GM10847 (cell line): ENCODE data around the gene CD300LB.

Experiments used
- POLR2A ChIP-seq: IDR thresholded peaks from 2 replicates; pipeline ENCODE4 v1.6.1; 2011; ENCODE audit not compliant: insufficient read length; ENCODE audit errors: extremely low read depth

The CD300LB gene

DNA sequence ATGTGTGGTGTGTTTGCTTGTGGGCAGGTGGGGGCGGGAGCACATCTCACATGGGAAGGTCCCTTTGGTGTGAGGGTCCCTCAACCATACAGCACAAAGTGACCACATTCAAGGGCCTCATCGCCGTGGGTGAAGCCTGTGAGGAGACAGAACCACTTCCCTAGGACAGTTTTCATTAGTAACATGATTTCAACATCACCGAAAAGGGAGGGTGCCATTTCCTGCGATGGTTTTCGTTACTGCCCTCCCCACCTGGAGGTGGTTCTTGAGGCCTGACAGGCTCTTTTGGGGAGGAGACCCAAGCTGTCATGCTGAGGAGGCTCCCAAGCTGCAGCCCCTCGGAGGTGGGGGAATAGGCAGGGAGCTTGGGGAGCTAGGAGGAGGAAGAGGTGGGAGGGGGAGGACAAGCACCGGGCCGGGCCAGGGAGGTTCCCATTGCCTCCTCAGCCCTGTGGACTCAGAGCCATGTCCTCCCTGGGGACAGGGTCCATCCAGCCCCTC, 9.5 kb downstream of the CD300LB start:
- TF ChIP-seq POLR2A, result no peak

DNA sequence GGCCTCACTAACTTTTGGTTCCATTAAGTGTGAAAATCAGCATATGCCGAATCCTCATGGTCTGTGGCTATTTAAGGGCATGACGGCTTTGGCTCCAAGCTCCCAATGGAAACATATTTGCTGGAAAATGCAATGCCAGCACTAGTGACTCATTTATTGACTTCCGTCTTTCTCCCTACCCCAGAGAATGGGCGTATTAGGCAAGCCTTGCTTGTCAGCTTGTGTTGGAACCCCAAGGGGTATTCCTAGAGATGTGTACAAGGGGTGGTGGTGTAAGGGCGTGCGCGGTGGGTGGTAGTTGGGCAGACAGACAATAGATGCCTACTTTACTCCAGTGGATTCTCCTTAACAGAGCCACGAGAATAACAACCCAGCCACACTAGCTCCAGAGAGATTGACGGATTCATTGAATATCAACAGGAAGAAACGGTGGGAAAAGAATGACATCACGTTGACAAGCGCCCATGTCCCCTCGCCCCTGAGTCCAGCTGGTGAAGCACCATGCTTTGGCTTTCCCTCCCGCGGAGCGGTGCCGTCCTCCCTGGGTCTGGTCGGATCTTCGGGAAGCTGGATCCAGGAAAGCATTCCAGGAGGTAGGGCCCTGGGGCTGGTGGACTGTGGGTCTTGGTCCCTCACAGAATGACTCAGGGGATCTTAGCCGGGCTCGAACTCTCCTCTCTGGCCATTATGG, 10.3 kb downstream of the CD300LB start:
- no peak for TF ChIP-seq POLR2A

- no peak for TF ChIP-seq POLR2A
These were observed 11.2 kb downstream of the CD300LB start for GRCh38 chr17:74520016-74520434.

- TF ChIP-seq POLR2A, result no peak
These were observed 14.5 kb downstream of the CD300LB start for GRCh38 chr17:74516561-74517328.

DNA sequence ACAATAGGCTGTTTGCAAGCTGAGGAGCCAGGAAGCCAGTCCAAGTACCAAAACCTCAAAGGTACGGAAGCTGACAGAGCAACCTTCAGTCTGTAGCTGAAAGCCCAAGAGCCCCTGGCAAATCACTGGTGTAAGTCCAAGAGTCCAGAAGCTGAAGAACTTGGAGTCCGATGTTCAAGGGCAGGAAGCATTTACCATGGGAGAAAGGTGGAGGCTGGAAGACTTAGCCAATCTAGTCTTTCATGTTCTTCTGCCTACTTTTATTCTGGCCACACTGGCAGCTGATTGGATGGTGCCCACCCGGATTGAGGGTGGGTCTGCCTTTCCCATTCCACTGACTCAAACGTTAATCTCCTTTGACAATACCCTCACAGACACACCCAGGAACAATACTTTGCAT, 15.3 kb downstream of the CD300LB start:
- TF ChIP-seq POLR2A, result no peak

- no peak for TF ChIP-seq POLR2A
These were observed 16.5 kb downstream of the CD300LB start for GRCh38 chr17:74514632-74515334.

- TF ChIP-seq POLR2A, result no peak
These were observed 17.2 kb downstream of the CD300LB start for GRCh38 chr17:74513987-74514631.

GRCh38 chr17:74512624-74513091, 18.6 kb downstream of the CD300LB start:
- TF ChIP-seq POLR2A, result no peak

GRCh38 chr17:74512036-74512435, 19.2 kb downstream of the CD300LB start:
- no peak for TF ChIP-seq POLR2A

DNA sequence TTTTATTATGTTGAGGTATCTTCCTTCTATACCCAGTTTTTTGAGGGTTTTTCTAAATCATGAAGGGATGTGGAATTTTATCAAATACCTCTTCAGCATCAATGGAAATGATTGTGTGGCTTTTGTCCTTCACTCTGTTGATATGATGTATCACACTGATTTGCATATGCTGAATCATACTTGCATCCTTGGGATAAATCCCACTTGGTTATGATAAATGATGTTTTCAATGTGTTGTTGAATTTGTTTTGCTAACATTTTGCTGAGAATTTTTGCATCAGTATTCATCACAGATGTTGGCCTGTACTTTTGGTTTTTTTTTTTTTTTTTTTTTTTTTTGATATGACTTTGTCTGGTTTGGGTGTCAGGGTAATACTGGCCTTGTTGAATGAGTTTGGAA, 23.1 kb downstream of the CD300LB start:
- TF ChIP-seq POLR2A, result no peak

- no peak for TF ChIP-seq POLR2A
These were observed 28.4 kb downstream of the CD300LB start for GRCh38 chr17:74502861-74503260.

DNA sequence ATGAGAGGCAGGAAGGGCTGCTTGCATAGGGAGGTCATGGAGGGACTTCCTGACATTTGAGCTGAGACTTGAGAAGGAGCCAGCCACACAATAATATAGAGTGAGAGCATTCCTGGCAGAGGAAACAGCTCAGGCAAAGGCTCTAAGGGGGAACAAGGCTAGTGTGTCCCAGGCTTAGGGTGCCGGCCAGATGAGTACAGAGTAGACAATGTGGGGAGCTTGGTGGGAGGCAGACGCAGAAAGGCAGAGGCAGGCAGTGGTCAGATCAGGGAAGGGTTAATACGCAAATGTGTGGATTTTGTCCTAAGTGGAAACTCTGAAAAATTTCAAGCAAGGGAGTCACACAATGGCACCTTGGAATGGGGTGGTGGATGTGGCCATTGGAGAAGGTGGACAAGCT, 31.3 kb downstream of the CD300LB start:
- no peak for TF ChIP-seq POLR2A

DNA sequence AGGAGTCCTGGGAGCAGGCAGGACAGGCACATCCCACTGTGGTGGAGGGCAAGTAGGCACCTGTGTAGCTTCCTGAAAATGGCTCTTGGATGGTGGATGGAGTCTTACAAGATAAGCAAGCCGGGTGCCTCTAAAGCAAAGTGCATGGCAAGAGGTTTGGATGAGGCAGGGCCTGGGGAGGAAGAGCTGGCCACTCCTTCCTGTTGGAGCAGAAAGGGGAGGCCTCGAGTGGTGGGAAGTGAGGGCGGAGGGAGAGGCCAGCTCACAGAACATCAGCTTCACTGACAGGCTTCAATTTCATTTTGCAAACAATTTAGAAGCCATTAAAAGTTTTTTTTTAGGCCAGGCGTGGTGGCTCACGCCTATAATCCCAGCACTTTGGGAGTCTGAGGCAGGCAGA, 33.8 kb downstream of the CD300LB start:
- TF ChIP-seq POLR2A, result no peak

DNA sequence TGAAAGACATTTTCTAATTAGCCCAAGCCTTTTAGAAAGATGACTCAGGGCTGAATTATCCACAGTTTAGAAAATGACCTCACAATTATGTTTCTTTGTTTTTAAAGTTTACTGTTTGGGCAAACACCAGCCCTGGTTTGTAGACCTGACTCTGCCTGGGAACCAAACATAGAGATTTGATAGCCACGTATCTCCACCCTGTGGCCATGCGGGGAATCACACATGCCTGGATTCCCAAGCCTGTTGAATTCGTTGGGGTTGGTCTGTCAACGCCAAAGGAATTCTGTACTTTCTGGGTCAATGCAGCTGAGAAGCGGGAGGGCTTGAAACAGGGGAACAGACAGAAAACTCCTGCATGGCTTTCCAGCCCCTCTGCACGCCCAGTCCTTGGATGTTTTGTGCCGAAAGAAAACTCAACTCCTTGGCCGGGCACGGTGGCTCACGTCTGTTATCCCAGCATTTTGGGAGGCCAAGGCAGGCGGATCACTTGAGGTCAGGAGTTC, 37.9 kb downstream of the CD300LB start:
- no peak for TF ChIP-seq POLR2A

GRCh38 chr17:74491626-74492025, 39.6 kb downstream of the CD300LB start:
- TF ChIP-seq POLR2A, result no peak
